ENCODE measurements around the gene TEX44. TPM values are rescaled to one million over a fixed set of nuclear protein-coding genes. Genes with fewer than 3 reads are reported as not detected.

TEX44 gene
- polyA plus RNA-seq, 1 donor from 2014 or later: not detected

- no peak overlapping the region for H2AFZ ChIP-seq (ENCODE audit: low read depth, low read length)
Observed at GRCh38 chr2:231633241-231633976, 40.7 kb downstream of the TEX44 start.

GRCh38 chr2:231634412-231634811 lies 41.7 kb downstream of the TEX44 start:
- Histone ChIP-seq H3K9me3 (ENCODE audit: low read length) (no peaks in the 10 kb centered on the region), H3F3A (ENCODE audit: insufficient read depth, low read length, poor library complexity, severe bottlenecking) (no peaks in the 10 kb centered on the region), H3K4me2 (ENCODE audit: low read length) (no peak overlapping the region), H3K9ac (ENCODE audit: low read length) (no peak overlapping the region), H3K79me2 (replicated peaks; ENCODE audit: insufficient read depth, low read length) (no peaks in the 10 kb centered on the region), H2AFZ (ENCODE audit: low read depth, low read length) (no peak overlapping the region), H3K9me2 (ENCODE audit: insufficient read depth, low read length) (no peaks in the 10 kb centered on the region), H3K27me3 (ENCODE audit: insufficient read depth, low read depth, low read length) (no peaks in the 10 kb centered on the region), H3K4me3 (ENCODE audit: low read length) (no peak overlapping the region), H3K27ac (ENCODE audit: low read length) (no peak overlapping the region), H4K20me1 (ENCODE audit: insufficient read depth) (no peaks in the 10 kb centered on the region), H3K36me3 (ENCODE audit: insufficient read depth, low read length) (no peaks in the 10 kb centered on the region)
- no peak for TF ChIP-seq SMC3 (conservative IDR thresholded peaks at IDR 0.05; ENCODE audit: poor library complexity)
- TF ChIP-seq POLR2AphosphoS5 (IDR thresholded peaks at IDR 0.05): no peak
- no peak for TF ChIP-seq EP300 (conservative IDR thresholded peaks at IDR 0.05; ENCODE audit: poor library complexity, severe bottlenecking)
- TF ChIP-seq MXI1 (conservative IDR thresholded peaks at IDR 0.05; ENCODE audit: poor library complexity, severe bottlenecking): no peak
- no peak for TF ChIP-seq REST (IDR thresholded peaks at IDR 0.05; ENCODE audit: borderline replicate concordance)
- no peak for TF ChIP-seq CTCF (IDR thresholded peaks at IDR 0.05; ENCODE audit: poor library complexity, severe bottlenecking)
- TF ChIP-seq RAD21 (conservative IDR thresholded peaks at IDR 0.05): no peak
- no peak for TF ChIP-seq EZH2 (IDR thresholded peaks at IDR 0.05; ENCODE audit: borderline replicate concordance, insufficient read depth, low read length, poor library complexity, severe bottlenecking)
- TF ChIP-seq TAF1 (IDR thresholded peaks at IDR 0.05; ENCODE audit: low read depth): no peak

More at GRCh38 chr2:231633241-231633976, 40.7 kb downstream of the TEX44 start:
- TF ChIP-seq EZH2 (IDR thresholded peaks at IDR 0.05; ENCODE audit: borderline replicate concordance, insufficient read depth, low read length, poor library complexity, severe bottlenecking) (no peak), EP300 (conservative IDR thresholded peaks at IDR 0.05; ENCODE audit: poor library complexity, severe bottlenecking) (no peak), RAD21 (conservative IDR thresholded peaks at IDR 0.05) (no peak), TAF1 (IDR thresholded peaks at IDR 0.05; ENCODE audit: low read depth) (no peak), CTCF (IDR thresholded peaks at IDR 0.05; ENCODE audit: poor library complexity, severe bottlenecking) (no peak), MXI1 (conservative IDR thresholded peaks at IDR 0.05; ENCODE audit: poor library complexity, severe bottlenecking) (no peak)
- Histone ChIP-seq H3K9me3 (ENCODE audit: low read length) (no peaks in the 10 kb centered on the region), H3K36me3 (ENCODE audit: insufficient read depth, low read length) (no peaks in the 10 kb centered on the region), H4K20me1 (ENCODE audit: insufficient read depth) (no peaks in the 10 kb centered on the region), H3K79me2 (replicated peaks; ENCODE audit: insufficient read depth, low read length) (no peaks in the 10 kb centered on the region), H3K9me2 (ENCODE audit: insufficient read depth, low read length) (no peaks in the 10 kb centered on the region), H3K27me3 (ENCODE audit: insufficient read depth, low read depth, low read length) (no peaks in the 10 kb centered on the region), H3K4me2 (ENCODE audit: low read length) (no peak overlapping the region), H3K27ac (ENCODE audit: low read length) (no peak overlapping the region), H3K9ac (ENCODE audit: low read length) (no peak overlapping the region), H3K4me3 (ENCODE audit: low read length) (no peak overlapping the region), H3F3A (ENCODE audit: insufficient read depth, low read length, poor library complexity, severe bottlenecking) (no peaks in the 10 kb centered on the region)

All from neural cell (in vitro differentiated cells).